ENCODE data around the gene CAMK1D.

The CAMK1D gene

DNA sequence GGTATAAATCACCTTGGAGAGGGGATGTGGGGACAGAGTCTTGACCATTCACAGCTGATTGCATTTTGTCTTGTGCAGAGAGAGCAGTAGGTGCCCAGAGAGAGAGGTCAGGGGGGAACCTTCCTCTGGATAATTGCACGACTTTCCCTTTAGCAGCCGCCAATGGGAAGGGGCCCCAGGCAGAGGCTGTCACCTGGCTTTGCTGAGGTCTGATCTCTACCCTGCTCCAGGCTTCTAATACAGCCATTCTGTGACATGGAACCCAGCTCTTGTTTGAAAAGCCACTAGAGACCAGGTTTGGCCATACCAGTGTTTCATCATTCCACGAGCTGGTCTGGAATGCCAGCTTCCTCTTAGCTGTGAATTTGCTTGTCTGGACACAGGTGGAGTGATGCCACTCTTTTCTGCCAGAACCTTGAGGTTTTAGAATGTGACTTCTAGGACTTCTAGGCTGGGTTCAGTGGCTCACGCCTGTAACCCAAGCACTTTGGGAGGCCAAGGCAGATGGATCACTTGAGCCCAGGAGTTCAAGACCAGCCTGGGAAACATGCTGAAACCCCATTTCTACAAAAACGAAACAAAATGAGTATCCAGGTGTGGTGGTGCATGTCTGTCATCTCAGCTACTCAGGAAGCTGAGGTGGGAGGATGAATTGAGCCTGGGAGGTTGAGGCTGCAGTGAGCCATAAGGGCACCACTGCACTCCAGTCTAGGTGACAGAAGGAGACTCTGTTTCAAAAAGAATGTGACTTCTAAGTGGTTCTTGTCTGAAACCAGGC lies 159.9 kb downstream of the CAMK1D start:
- WGBS (ENCODE audit: extremely low coverage, insufficient coverage, low lambda C conversion rate): no CpG with 5 or more reads among the region's 5 CpGs
- no peak overlapping the region for H4K8ac ChIP-seq (ENCODE audit: low read depth, low read length)
- no peak overlapping the region for H3K56ac ChIP-seq (ENCODE audit: low read length)
- H2BK120ac ChIP-seq (ENCODE audit: low read depth, low read length): no peak overlapping the region
- H2BK15ac ChIP-seq (replicated peaks; ENCODE audit: low read depth): no peak overlapping the region
- H3K4me3 ChIP-seq (ENCODE audit: low read length): no peak overlapping the region
- H3K9ac ChIP-seq (ENCODE audit: low read length): no peak overlapping the region
- no peak overlapping the region for H3K18ac ChIP-seq (ENCODE audit: low read length)
- peaks cover 8% of the 10 kb centered on the region for H3K4me1 ChIP-seq (ENCODE audit: control insufficient read depth, low read depth, low read length)
- no peak overlapping the region for H2BK5ac ChIP-seq (ENCODE audit: low read length)
- H3K27ac ChIP-seq (ENCODE audit: low read depth, low read length): no peak overlapping the region
- H3K4me2 ChIP-seq (ENCODE audit: low read length): no peak overlapping the region
- H3K79me2 ChIP-seq (ENCODE audit: control insufficient read depth, insufficient read depth, low read length): no peaks in the 10 kb centered on the region
- H4K5ac ChIP-seq (ENCODE audit: low read length): no peak overlapping the region
- H3K4ac ChIP-seq (ENCODE audit: low read depth, low read length): no peak overlapping the region
- no peak overlapping the region for H3K23ac ChIP-seq (ENCODE audit: low read length)
- no peaks in the 10 kb centered on the region for H3K36me3 ChIP-seq (ENCODE audit: control insufficient read depth, insufficient read depth, low read length)
- H3K79me1 ChIP-seq (ENCODE audit: low read length): no peaks in the 10 kb centered on the region
- no peak overlapping the region for H2AK5ac ChIP-seq (ENCODE audit: low read length)
- no peak for DNase-seq
- no peaks in the 10 kb centered on the region for H3K27me3 ChIP-seq (ENCODE audit: insufficient read depth, low read length, poor library complexity)

DNA sequence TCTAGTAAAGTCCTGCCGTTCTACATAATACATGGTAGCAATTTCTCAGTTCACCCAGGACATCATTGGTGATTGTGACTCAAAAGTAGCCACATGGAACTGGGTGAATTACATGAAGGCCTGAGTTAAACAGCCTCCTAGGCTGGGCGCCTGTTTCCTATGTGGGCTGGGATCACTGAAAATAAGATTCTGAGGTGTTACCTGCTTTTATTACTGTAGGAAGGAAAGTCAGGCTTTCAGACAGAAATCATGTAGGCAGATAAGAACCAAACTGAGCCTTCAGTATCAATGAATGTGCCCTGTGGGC lies 160.4 kb downstream of the CAMK1D start:
- Histone ChIP-seq H3K4me3 (ENCODE audit: low read length) (no peak overlapping the region), H3K18ac (ENCODE audit: low read length) (no peak overlapping the region), H3K56ac (ENCODE audit: low read length) (no peak overlapping the region), H3K23ac (ENCODE audit: low read length) (no peak overlapping the region), H2BK5ac (ENCODE audit: low read length) (no peak overlapping the region), H4K5ac (ENCODE audit: low read length) (no peak overlapping the region), H3K4me1 (ENCODE audit: control insufficient read depth, low read depth, low read length) (peaks cover 11% of the 10 kb centered on the region), H3K79me1 (ENCODE audit: low read length) (no peaks in the 10 kb centered on the region), H2AK5ac (ENCODE audit: low read length) (no peak overlapping the region), H4K8ac (ENCODE audit: low read depth, low read length) (no peak overlapping the region), H2BK15ac (replicated peaks; ENCODE audit: low read depth) (no peak overlapping the region), H3K27me3 (ENCODE audit: insufficient read depth, low read length, poor library complexity) (no peaks in the 10 kb centered on the region), H3K27ac (ENCODE audit: low read depth, low read length) (no peak overlapping the region), H3K4ac (ENCODE audit: low read depth, low read length) (no peak overlapping the region), H3K79me2 (ENCODE audit: control insufficient read depth, insufficient read depth, low read length) (no peaks in the 10 kb centered on the region), H3K4me2 (ENCODE audit: low read length) (no peak overlapping the region), H3K9ac (ENCODE audit: low read length) (no peak overlapping the region), H2BK120ac (ENCODE audit: low read depth, low read length) (no peak overlapping the region), H3K36me3 (ENCODE audit: control insufficient read depth, insufficient read depth, low read length) (no peaks in the 10 kb centered on the region)
- no peak for DNase-seq
- no CpG with 5 or more reads among the region's 2 CpGs for WGBS (ENCODE audit: extremely low coverage, insufficient coverage, low lambda C conversion rate)

DNA sequence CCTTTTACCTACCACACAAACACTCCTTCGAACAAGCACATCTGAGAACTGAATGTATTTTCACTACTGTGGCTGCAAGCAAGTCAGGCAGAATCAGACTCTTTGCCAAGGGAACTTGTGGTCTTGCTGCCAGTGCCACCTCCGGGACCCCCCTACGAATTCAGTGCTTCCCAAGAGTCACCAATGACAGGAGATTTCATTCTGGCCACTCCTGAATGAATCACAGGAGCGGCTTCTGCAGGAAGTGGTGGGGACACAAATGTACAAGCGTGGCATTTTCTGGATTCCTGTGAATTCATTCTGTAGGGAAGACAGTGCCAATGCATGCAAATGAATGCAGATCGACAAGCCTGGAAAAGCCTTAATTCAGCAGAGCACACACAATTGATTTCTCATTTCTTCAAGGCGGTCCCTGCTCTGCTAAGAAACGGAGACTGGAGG lies 161.2 kb downstream of the CAMK1D start:
- Histone ChIP-seq H2BK120ac (ENCODE audit: low read depth, low read length) (no peak overlapping the region), H3K4ac (ENCODE audit: low read depth, low read length) (no peak overlapping the region), H3K9ac (ENCODE audit: low read length) (no peak overlapping the region), H3K56ac (ENCODE audit: low read length) (no peak overlapping the region), H3K79me2 (ENCODE audit: control insufficient read depth, insufficient read depth, low read length) (no peaks in the 10 kb centered on the region), H4K8ac (ENCODE audit: low read depth, low read length) (no peak overlapping the region), H3K36me3 (ENCODE audit: control insufficient read depth, insufficient read depth, low read length) (no peaks in the 10 kb centered on the region), H2AK5ac (ENCODE audit: low read length) (no peak overlapping the region), H3K27me3 (ENCODE audit: insufficient read depth, low read length, poor library complexity) (no peaks in the 10 kb centered on the region), H3K4me1 (ENCODE audit: control insufficient read depth, low read depth, low read length) (peaks cover 11% of the 10 kb centered on the region), H2BK15ac (replicated peaks; ENCODE audit: low read depth) (no peak overlapping the region), H3K4me3 (ENCODE audit: low read length) (no peak overlapping the region), H3K79me1 (ENCODE audit: low read length) (no peaks in the 10 kb centered on the region), H3K23ac (ENCODE audit: low read length) (no peak overlapping the region), H4K5ac (ENCODE audit: low read length) (no peak overlapping the region), H2BK5ac (ENCODE audit: low read length) (no peak overlapping the region), H3K27ac (ENCODE audit: low read depth, low read length) (no peak overlapping the region), H3K18ac (ENCODE audit: low read length) (no peak overlapping the region), H3K4me2 (ENCODE audit: low read length) (no peak overlapping the region)
- WGBS (ENCODE audit: extremely low coverage, insufficient coverage, low lambda C conversion rate): no CpG with 5 or more reads among the region's 8 CpGs
- DNase-seq: peak; percentile 51

DNA sequence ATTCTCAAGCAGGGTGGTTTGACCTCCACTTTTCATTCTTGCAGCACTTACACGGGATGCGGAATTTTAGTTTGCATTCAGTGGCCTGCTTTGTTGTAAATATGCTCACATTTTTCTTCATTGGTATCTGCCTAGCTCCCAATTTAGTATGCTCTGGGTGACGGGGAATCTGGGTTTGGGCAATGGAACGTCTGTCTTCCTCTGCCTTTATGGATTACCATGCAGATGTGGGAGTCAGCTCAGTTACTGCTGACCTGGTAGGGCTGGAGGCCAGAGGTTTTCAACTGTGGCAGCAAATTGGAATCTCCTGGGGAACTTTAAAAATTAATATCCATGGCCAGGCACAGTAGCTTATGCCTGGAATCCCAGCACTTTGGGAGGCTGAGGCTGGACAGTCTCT lies 161.6 kb downstream of the CAMK1D start:
- Histone ChIP-seq H2BK120ac (ENCODE audit: low read depth, low read length) (no peak overlapping the region), H3K27me3 (ENCODE audit: insufficient read depth, low read length, poor library complexity) (no peaks in the 10 kb centered on the region), H4K5ac (ENCODE audit: low read length) (no peak overlapping the region), H3K79me1 (ENCODE audit: low read length) (no peaks in the 10 kb centered on the region), H3K27ac (ENCODE audit: low read depth, low read length) (no peak overlapping the region), H3K23ac (ENCODE audit: low read length) (no peak overlapping the region), H4K8ac (ENCODE audit: low read depth, low read length) (no peak overlapping the region), H3K56ac (ENCODE audit: low read length) (no peak overlapping the region), H3K4ac (ENCODE audit: low read depth, low read length) (no peak overlapping the region), H3K79me2 (ENCODE audit: control insufficient read depth, insufficient read depth, low read length) (no peaks in the 10 kb centered on the region), H3K4me1 (ENCODE audit: control insufficient read depth, low read depth, low read length) (peaks cover 11% of the 10 kb centered on the region), H2BK15ac (replicated peaks; ENCODE audit: low read depth) (no peak overlapping the region), H3K4me2 (ENCODE audit: low read length) (no peak overlapping the region), H3K4me3 (ENCODE audit: low read length) (no peak overlapping the region), H2AK5ac (ENCODE audit: low read length) (no peak overlapping the region), H2BK5ac (ENCODE audit: low read length) (no peak overlapping the region), H3K36me3 (ENCODE audit: control insufficient read depth, insufficient read depth, low read length) (no peaks in the 10 kb centered on the region), H3K18ac (ENCODE audit: low read length) (no peak overlapping the region), H3K9ac (ENCODE audit: low read length) (no peak overlapping the region)
- no CpG with 5 or more reads among the region's 4 CpGs for WGBS (ENCODE audit: extremely low coverage, insufficient coverage, low lambda C conversion rate)
- no peak for DNase-seq

DNA sequence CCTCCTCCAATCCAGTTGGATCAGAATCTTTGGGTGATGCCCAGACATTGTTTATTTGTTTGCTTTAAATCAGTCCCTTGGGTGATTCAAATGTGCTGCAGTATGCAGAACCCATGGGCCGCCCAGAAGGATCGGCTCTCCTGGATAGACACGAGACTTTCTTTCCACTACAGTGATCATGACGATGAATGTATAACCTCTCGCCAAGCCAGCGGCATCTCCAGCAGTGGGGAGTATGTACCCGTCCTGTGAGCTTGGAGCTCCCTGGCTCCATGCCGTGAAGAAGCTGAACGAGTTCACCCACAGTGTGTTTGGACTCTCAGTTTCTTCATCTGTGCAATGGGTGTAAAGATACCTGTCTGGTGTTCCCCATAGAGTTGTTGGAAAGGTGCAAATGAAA lies 162.3 kb downstream of the CAMK1D start:
- Histone ChIP-seq H3K23ac (ENCODE audit: low read length) (no peak overlapping the region), H4K5ac (ENCODE audit: low read length) (no peak overlapping the region), H3K79me2 (ENCODE audit: control insufficient read depth, insufficient read depth, low read length) (no peaks in the 10 kb centered on the region), H3K27ac (ENCODE audit: low read depth, low read length) (no peak overlapping the region), H2BK120ac (ENCODE audit: low read depth, low read length) (no peak overlapping the region), H3K18ac (ENCODE audit: low read length) (no peak overlapping the region), H2BK15ac (replicated peaks; ENCODE audit: low read depth) (no peak overlapping the region), H3K4me1 (ENCODE audit: control insufficient read depth, low read depth, low read length) (peaks cover 11% of the 10 kb centered on the region), H3K79me1 (ENCODE audit: low read length) (no peaks in the 10 kb centered on the region), H3K9ac (ENCODE audit: low read length) (no peak overlapping the region), H3K4ac (ENCODE audit: low read depth, low read length) (no peak overlapping the region), H2BK5ac (ENCODE audit: low read length) (no peak overlapping the region), H4K8ac (ENCODE audit: low read depth, low read length) (no peak overlapping the region), H3K27me3 (ENCODE audit: insufficient read depth, low read length, poor library complexity) (no peaks in the 10 kb centered on the region), H3K4me3 (ENCODE audit: low read length) (no peak overlapping the region), H3K4me2 (ENCODE audit: low read length) (no peak overlapping the region), H3K56ac (ENCODE audit: low read length) (no peak overlapping the region), H2AK5ac (ENCODE audit: low read length) (no peak overlapping the region), H3K36me3 (ENCODE audit: control insufficient read depth, insufficient read depth, low read length) (no peaks in the 10 kb centered on the region)
- no peak for DNase-seq
- WGBS (ENCODE audit: extremely low coverage, insufficient coverage, low lambda C conversion rate): no CpG with 5 or more reads among the region's 9 CpGs
